ENCODE data around the gene SFMBT1.

The SFMBT1 gene

GRCh38 chr3:53005338-53005737 lies 40.5 kb downstream of the SFMBT1 start:
- Mint-ChIP-seq H3K9me3 (no peaks in the 10 kb centered on the region), H3K36me3 (no peaks in the 10 kb centered on the region), H3K4me3 (no peak overlapping the region), H3K27me3 (no peaks in the 10 kb centered on the region), H3K4me1 (peaks cover 32% of the 10 kb centered on the region), H3K27ac (peak overlapping the region; percentile 25)
- no peak for ATAC-seq

GRCh38 chr3:53003320-53003719 lies 42.6 kb downstream of the SFMBT1 start:
- no peaks in the 10 kb centered on the region for H3K27me3 Mint-ChIP-seq
- H3K4me3 Mint-ChIP-seq, result no peak overlapping the region
- no peak for ATAC-seq
- no peak overlapping the region for H3K27ac Mint-ChIP-seq
- H3K4me1 Mint-ChIP-seq, result peaks cover 29% of the 10 kb centered on the region
- peaks cover 7% of the 10 kb centered on the region for H3K36me3 Mint-ChIP-seq
- H3K9me3 Mint-ChIP-seq, result no peaks in the 10 kb centered on the region

- Mint-ChIP-seq H3K9me3 (no peaks in the 10 kb centered on the region), H3K27me3 (no peaks in the 10 kb centered on the region), H3K4me3 (no peak overlapping the region), H3K27ac (no peak overlapping the region), H3K4me1 (peaks cover 10% of the 10 kb centered on the region), H3K36me3 (peaks cover 17% of the 10 kb centered on the region)
- no peak for ATAC-seq
Observed at GRCh38 chr3:52998771-52999513, 46.9 kb downstream of the SFMBT1 start.

DNA sequence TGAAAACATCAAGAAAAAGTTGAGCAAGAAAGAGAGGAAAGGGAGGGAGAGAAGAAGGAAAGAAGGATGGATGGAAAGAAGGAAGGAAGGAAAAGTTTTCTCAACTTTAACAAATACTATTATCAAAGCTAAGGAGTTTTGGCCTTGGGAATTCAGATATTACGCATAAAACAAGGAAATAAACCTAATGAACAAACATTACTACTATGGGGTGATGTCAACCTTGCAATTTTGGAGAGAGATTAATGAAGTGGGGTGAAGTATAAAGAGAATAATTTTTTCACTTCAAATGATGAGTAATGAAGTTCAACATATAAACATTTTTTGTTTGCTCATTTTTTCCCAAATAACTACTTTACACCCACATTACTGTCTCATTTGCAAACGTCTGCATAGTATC lies 55.2 kb downstream of the SFMBT1 start:
- H3K9me3 Mint-ChIP-seq, result no peaks in the 10 kb centered on the region
- H3K4me1 Mint-ChIP-seq, result peaks cover 27% of the 10 kb centered on the region
- ATAC-seq, result no peak
- H3K4me3 Mint-ChIP-seq, result no peak overlapping the region
- H3K36me3 Mint-ChIP-seq, result no peaks in the 10 kb centered on the region
- H3K27ac Mint-ChIP-seq, result no peak overlapping the region
- H3K27me3 Mint-ChIP-seq, result no peaks in the 10 kb centered on the region

DNA sequence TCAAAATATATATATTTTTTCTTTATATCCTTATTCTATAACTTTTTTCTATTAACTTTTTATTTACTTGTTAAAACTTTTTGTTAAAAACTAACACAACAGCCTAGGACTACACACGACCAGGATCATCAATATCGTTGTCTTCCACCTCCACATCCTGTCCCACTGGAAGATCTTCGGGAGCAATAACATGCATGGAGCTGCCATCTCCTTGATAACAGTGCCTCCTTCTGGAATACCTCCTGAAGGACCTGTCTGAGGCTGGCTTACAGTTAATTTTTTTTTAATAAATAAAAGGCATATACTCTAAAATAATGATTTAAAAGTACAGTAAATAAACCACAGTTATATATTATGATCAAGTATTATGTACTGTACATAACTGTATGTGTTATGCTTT lies 58.9 kb downstream of the SFMBT1 start:
- H3K27ac Mint-ChIP-seq, result no peak overlapping the region
- H3K27me3 Mint-ChIP-seq, result no peaks in the 10 kb centered on the region
- no peak for ATAC-seq
- H3K4me1 Mint-ChIP-seq, result peaks cover 52% of the 10 kb centered on the region
- no peaks in the 10 kb centered on the region for H3K36me3 Mint-ChIP-seq
- H3K9me3 Mint-ChIP-seq, result no peaks in the 10 kb centered on the region
- no peak overlapping the region for H3K4me3 Mint-ChIP-seq

GRCh38 chr3:52986049-52986448 lies 59.8 kb downstream of the SFMBT1 start:
- no peaks in the 10 kb centered on the region for H3K27me3 Mint-ChIP-seq
- no peaks in the 10 kb centered on the region for H3K36me3 Mint-ChIP-seq
- H3K9me3 Mint-ChIP-seq, result no peaks in the 10 kb centered on the region
- ATAC-seq, result no peak
- no peak overlapping the region for H3K27ac Mint-ChIP-seq
- no peak overlapping the region for H3K4me3 Mint-ChIP-seq
- H3K4me1 Mint-ChIP-seq, result peaks cover 51% of the 10 kb centered on the region

DNA sequence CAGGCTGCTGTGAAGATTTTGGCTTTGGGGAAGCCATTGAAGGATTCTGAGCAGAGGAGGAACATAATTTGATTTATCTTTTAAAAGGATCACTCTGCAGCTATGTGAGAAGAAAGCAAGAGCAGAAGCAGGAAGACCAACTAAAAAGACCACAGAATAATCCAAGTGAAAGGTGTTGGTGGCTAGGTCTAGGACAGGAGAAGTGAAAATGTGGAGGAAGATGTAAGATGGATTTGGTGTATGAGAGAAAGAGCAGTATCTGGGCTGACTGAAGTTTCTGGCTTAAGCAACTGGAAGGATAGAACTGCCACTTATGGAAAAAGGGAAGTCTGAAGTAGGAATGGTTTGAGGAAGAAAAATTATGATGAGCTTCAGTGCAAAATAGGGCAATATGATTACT lies 62.0 kb downstream of the SFMBT1 start:
- Mint-ChIP-seq H3K4me3 (peak overlapping the region; percentile 48), H3K4me1 (peaks cover 42% of the 10 kb centered on the region), H3K27ac (peak overlapping the region; percentile 92), H3K36me3 (no peaks in the 10 kb centered on the region), H3K9me3 (no peaks in the 10 kb centered on the region), H3K27me3 (no peaks in the 10 kb centered on the region)
- ATAC-seq, result peak; percentile 47

- Mint-ChIP-seq H3K4me1 (peaks cover 40% of the 10 kb centered on the region), H3K9me3 (no peaks in the 10 kb centered on the region), H3K27me3 (no peaks in the 10 kb centered on the region), H3K36me3 (no peaks in the 10 kb centered on the region), H3K4me3 (peak overlapping the region; percentile 48), H3K27ac (peak overlapping the region; percentile 92)
- ATAC-seq, result peak; percentile 96
Observed at GRCh38 chr3:52983336-52983807, 62.5 kb downstream of the SFMBT1 start.

GRCh38 chr3:52982839-52983238 lies 63.0 kb downstream of the SFMBT1 start:
- Mint-ChIP-seq H3K9me3 (peaks cover 3% of the 10 kb centered on the region), H3K4me3 (no peak overlapping the region), H3K4me1 (peaks cover 39% of the 10 kb centered on the region), H3K27me3 (no peaks in the 10 kb centered on the region), H3K27ac (peak overlapping the region; percentile 92), H3K36me3 (peaks cover 4% of the 10 kb centered on the region)
- ATAC-seq, result peak; percentile 64

DNA sequence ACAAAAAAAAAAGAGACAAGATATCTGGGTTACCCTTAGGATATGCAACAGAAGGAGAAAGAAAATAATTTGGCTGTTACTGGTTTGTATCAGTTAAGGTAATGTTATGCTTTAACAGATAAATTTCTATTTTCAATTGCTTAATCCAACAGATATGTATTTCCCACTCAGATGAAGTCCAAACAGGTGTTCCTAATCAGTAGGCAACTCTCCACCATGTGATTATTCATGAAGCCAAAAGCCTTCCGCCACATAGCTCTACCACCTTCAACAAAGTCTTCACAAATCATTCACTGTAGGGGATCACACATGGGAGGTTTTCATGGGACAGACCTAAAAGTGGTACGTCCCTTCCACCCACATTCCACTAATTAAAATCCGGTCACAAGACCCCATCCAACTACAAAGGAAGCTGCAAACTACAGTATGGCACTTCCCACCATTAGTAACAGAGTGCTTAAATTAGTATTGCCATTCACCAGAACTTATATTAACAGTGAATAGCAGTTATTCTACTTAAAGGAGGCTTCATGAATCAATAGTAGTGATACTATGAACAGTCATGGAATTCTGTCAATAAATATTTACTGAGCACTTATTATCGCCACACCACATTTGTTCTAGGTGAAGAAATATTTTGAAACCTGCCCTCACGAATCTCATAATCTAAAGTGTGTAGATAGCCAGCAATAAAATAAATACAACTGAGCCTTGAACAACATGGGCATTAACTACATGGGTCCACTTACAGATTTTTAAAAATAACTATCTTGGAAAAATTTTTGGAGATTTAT lies 66.5 kb downstream of the SFMBT1 start:
- Mint-ChIP-seq H3K4me1 (peaks cover 39% of the 10 kb centered on the region), H3K36me3 (peaks cover 5% of the 10 kb centered on the region), H3K27me3 (no peaks in the 10 kb centered on the region)

GRCh38 chr3:52978109-52978754 lies 67.6 kb downstream of the SFMBT1 start:
- ATAC-seq, result no peak
- Mint-ChIP-seq H3K9me3 (peaks cover 3% of the 10 kb centered on the region), H3K4me3 (no peak overlapping the region), H3K4me1 (peaks cover 27% of the 10 kb centered on the region), H3K27ac (peak overlapping the region; percentile 17), H3K36me3 (peaks cover 5% of the 10 kb centered on the region), H3K27me3 (no peaks in the 10 kb centered on the region)

More for the DNA sequence above, 66.5 kb downstream of the SFMBT1 start:
- Mint-ChIP-seq H3K27ac (peak overlapping the region; percentile 7), H3K9me3 (peaks cover 3% of the 10 kb centered on the region), H3K4me3 (no peak overlapping the region)
- no peak for ATAC-seq

- Mint-ChIP-seq H3K9me3 (peaks cover 3% of the 10 kb centered on the region), H3K4me1 (peaks cover 14% of the 10 kb centered on the region), H3K4me3 (no peak overlapping the region), H3K27me3 (no peaks in the 10 kb centered on the region), H3K36me3 (peaks cover 11% of the 10 kb centered on the region), H3K27ac (no peak overlapping the region)
- ATAC-seq, result no peak
Observed at GRCh38 chr3:52973806-52974205, 72.1 kb downstream of the SFMBT1 start.

DNA sequence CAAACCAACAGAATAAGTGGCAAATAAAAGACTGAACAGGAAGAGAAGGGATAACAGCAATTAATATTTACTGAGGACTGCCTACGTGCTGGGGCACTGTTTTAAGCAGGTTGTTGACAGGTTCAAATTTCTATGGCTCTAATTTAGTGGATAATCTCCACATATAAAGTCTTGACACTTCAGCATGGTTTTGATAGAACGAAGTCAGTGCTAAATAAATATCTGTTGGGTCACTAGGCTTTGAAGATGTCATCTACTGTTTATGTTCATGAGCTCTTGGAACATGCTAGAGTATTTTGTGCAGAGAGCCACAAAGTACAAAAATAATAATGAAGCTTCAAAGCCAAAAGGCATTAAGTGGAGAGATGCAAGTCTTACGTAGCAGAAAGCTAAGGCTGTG lies 74.0 kb downstream of the SFMBT1 start:
- H3K27ac Mint-ChIP-seq, result no peak overlapping the region
- ATAC-seq, result no peak
- no peaks in the 10 kb centered on the region for H3K9me3 Mint-ChIP-seq

DNA sequence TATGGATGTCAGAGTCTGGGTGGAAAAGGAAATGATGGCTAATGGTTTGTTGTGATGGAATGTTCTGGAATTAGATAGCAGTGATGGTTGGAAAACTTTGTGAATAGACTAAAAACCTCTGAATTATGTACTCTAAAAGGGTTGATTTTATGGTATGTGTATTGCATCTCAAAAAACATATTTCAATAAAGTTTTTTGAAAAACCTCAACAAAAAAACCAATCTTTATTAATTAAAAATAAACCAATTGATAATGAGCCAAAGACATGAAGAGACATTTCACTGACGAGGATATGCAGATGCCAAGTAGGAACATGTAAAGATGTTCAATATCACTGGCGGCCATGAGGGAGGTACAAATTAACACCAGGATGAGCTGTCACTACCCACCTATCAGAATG lies 78.5 kb downstream of the SFMBT1 start:
- Mint-ChIP-seq H3K27me3 (no peaks in the 10 kb centered on the region), H3K27ac (peak overlapping the region; percentile 21), H3K36me3 (peaks cover 28% of the 10 kb centered on the region), H3K4me1 (peaks cover 10% of the 10 kb centered on the region), H3K4me3 (no peak overlapping the region), H3K9me3 (no peaks in the 10 kb centered on the region)
- ATAC-seq, result no peak

More for the DNA sequence above, 74.0 kb downstream of the SFMBT1 start:
- Mint-ChIP-seq H3K27me3 (no peaks in the 10 kb centered on the region), H3K36me3 (peaks cover 20% of the 10 kb centered on the region), H3K4me1 (peaks cover 9% of the 10 kb centered on the region), H3K4me3 (no peak overlapping the region)

GRCh38 chr3:52962160-52962559 lies 83.7 kb downstream of the SFMBT1 start:
- H3K36me3 Mint-ChIP-seq, result peaks cover 32% of the 10 kb centered on the region
- peaks cover 3% of the 10 kb centered on the region for H3K9me3 Mint-ChIP-seq
- no peaks in the 10 kb centered on the region for H3K27me3 Mint-ChIP-seq
- no peak overlapping the region for H3K4me3 Mint-ChIP-seq
- peaks cover 34% of the 10 kb centered on the region for H3K4me1 Mint-ChIP-seq
- ATAC-seq, result no peak
- H3K27ac Mint-ChIP-seq, result no peak overlapping the region

All from stimulated activated memory B cell treated with anti-CD40 and anti-IgM and Interleukin-4, amounts not matched to agents 10 μg/mL and 1 μg/mL and 100 μg/mL, for 72 hours (primary cell).